Measurements from ENCODE around the gene GABRG3.

DNA sequence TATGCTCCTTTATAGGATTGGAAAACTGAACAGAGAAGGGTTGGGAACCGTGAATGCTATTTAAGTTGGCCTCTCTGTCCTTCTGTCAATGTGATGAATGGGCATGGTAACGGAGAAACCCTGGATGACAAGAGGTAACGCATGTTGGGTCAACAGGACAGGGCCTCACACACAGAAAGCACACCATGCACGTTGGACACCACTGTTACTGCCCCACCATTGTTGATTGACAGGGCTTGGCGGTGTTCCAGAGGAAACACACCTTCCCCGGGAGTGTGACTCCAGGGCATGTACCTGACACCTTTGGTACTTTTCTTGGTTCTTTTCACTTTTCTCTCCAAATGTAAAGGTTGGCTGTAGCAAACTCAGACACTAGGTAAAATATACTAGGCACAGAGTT is 579.7 kb downstream of the GABRG3 start:
- TF ChIP-seq RAD21 (IDR thresholded peaks at IDR 0.05; ENCODE audit: low read depth) (no peak), SIN3A (IDR thresholded peaks at IDR 0.05; ENCODE audit: low read depth) (no peak), TCF7L2 (IDR thresholded peaks at IDR 0.05; ENCODE audit: borderline replicate concordance, extremely low read depth, insufficient read depth, insufficient read length) (no peak), POLR2AphosphoS5 (IDR thresholded peaks at IDR 0.05; ENCODE audit: low read depth, low read length) (no peak)
- TF ChIP-seq, protein P1, sequence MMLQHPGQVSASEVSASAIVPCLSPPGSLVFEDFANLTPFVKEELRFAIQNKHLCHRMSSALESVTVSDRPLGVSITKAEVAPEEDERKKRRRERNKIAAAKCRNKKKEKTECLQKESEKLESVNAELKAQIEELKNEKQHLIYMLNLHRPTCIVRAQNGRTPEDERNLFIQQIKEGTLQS (IDR thresholded peaks at IDR 0.05), result no peak
- TF ChIP-seq, protein P2, sequence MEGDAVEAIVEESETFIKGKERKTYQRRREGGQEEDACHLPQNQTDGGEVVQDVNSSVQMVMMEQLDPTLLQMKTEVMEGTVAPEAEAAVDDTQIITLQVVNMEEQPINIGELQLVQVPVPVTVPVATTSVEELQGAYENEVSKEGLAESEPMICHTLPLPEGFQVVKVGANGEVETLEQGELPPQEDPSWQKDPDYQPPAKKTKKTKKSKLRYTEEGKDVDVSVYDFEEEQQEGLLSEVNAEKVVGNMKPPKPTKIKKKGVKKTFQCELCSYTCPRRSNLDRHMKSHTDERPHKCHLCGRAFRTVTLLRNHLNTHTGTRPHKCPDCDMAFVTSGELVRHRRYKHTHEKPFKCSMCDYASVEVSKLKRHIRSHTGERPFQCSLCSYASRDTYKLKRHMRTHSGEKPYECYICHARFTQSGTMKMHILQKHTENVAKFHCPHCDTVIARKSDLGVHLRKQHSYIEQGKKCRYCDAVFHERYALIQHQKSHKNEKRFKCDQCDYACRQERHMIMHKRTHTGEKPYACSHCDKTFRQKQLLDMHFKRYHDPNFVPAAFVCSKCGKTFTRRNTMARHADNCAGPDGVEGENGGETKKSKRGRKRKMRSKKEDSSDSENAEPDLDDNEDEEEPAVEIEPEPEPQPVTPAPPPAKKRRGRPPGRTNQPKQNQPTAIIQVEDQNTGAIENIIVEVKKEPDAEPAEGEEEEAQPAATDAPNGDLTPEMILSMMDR (IDR thresholded peaks at IDR 0.05 in 2 of 3, conservative IDR thresholded peaks at IDR 0.05 in 1 of 3; ENCODE audit: borderline replicate concordance in 1 of 3, insufficient read depth in 1 of 3, low read depth in 2 of 3, low read length in 2 of 3), result no peak

All from HCT116 (cell line).